GM12878 (cell line): ENCODE results near the gene DESI2.

ENCODE experiments used
- ATF3 ChIP-seq: IDR thresholded peaks from 2 replicates; pipeline ENCODE4 v1.6.1; 2011; ENCODE audit warnings: low read depth, mild to moderate bottlenecking, low read length, moderate library complexity, borderline replicate concordance; ENCODE audit errors: extremely low read depth
- CHD4 ChIP-seq: fragments of 200-600 bp; sonication (generic); IDR thresholded peaks from 2 replicates; pipeline ENCODE4 v1.6.1; 2016; ENCODE audit warnings: mild to moderate bottlenecking
- ELK1 ChIP-seq: IDR thresholded peaks from 2 replicates; pipeline ENCODE4 v1.6.1; 2012; ENCODE audit warnings: low read depth, low read length, improper control_type of control experiment
- GABPA ChIP-seq: IDR thresholded peaks from 2 replicates; pipeline ENCODE4 v1.6.1; 2014; ENCODE audit warnings: antibody characterized with exemption, low read depth, mild to moderate bottlenecking, inconsistent platforms
- MYC ChIP-seq: IDR thresholded peaks from 2 replicates; pipeline ENCODE4 v1.6.1; 2011; ENCODE audit warnings: mild to moderate bottlenecking, low read length, moderate library complexity, inconsistent platforms; ENCODE audit not compliant: insufficient read depth, insufficient replicate concordance, insufficient read length, severe bottlenecking
- POLR2A ChIP-seq: IDR thresholded peaks from 2 replicates; pipeline ENCODE4 v1.6.1; 2011; ENCODE audit warnings: low read depth, mild to moderate bottlenecking, low read length
- POLR2AphosphoS2 ChIP-seq: IDR thresholded peaks from 2 replicates; pipeline ENCODE4 v1.6.1; 2011; ENCODE audit warnings: low read depth, mild to moderate bottlenecking, low read length, improper control_type of control experiment, moderate library complexity
- RCOR1 ChIP-seq: conservative IDR thresholded peaks from 2 replicates; pipeline ENCODE4 v1.6.1; 2012; ENCODE audit warnings: low read depth, low read length, improper control_type of control experiment
- SIN3A ChIP-seq: IDR thresholded peaks from 2 replicates; pipeline ENCODE4 v1.6.1; 2012; ENCODE audit warnings: low read depth, low read length, improper control_type of control experiment

GRCh38 chr1:244626709-244627108 is 26.2 kb upstream of the DESI2 start:
- TF ChIP-seq MYC: no peak
- no peak for TF ChIP-seq SIN3A
- TF ChIP-seq RCOR1: no peak
- no peak for TF ChIP-seq POLR2AphosphoS2
- no peak for TF ChIP-seq GABPA
- no peak for TF ChIP-seq POLR2A
- TF ChIP-seq ELK1: no peak
- TF ChIP-seq ATF3: no peak
- TF ChIP-seq CHD4: no peak
